ENCODE data around the gene CES2.
"Not testable (repeated sequence)": the region's sequence is repeated elsewhere in the genome, so short reads cannot be mapped to it uniquely, and the experiment has no call there.

Gene CES2

DNA sequence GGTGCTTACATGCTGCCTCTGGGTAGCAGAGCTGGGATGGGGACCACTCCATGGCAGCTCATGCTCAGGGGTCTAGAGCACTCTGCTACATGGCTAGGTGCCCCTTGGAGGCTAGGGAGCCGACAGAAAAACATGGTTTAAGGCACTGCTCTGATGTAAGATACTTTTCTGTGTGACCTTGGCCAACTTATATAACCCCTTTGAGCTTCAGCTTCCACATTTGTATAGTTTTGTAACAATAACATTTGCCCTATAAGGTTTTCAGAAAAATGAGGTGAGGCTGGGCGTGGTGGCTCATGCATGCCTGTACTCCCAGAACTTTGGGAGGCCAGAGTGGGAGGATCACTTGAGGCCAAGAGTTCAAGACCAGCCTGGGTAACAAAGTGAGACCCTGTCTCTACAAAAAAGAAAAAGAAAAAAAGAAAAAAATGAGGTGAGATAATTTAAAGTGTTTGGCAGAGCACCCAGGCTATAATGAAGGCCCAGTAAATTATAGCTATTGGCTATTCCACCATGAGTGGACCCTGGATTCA, 56.3 kb downstream of the CES2 start:
- no peak for DNase-seq

DNA sequence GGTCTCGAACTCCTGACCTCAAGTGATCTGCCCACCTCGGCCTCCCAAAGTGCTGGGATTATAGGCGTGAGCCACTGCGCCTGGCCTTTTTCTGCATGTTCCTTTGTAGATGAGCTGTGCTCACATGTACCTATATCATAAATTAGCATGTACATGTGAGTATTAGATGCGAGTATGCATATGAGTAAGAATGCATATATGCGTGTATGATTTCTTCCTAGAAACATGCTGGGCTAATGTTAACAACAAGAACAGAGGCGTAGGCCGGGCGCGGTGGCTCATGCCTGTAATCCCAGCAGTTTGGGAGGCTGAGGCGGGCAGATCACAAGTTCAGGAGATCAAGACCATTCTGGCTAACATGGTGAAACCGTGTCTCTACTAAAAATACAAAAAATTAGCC, 58.2 kb downstream of the CES2 start:
- DNase-seq = not testable (repeated sequence)
